A549 (cell line): ENCODE measurements around the gene SLC18A3. TPM values are rescaled to one million over a fixed set of nuclear protein-coding genes. Genes with fewer than 3 reads are reported as not detected.

Source experiments
- ATAC-seq, 2 experiments: fragments of 200-7000 bp in 1 of 2; fragments of >200 bp in 1 of 2; cut with Nextera tagmentation in 1 of 2; cut with Tn5 transposase in 1 of 2; 3 replicates each; pipeline versions ENCODE4 v1.8.0 to v1.9.1; 2018 to 2020; ENCODE audit warnings: mild to moderate bottlenecking in 1 of 2, moderate library complexity in 1 of 2
- CTCF ChIA-PET: fragments of 300-600 bp; sonication (Branson Sonifier 250); formaldehyde crosslinking; extraction: SDS; loops from one replicate; lab custom pipeline; 2021; ENCODE audit warnings: antibody characterized with exemption, inconsistent platforms; lab: Yijun Ruan, JAX
- POLR2A ChIA-PET: fragments of 350-600 bp; formaldehyde crosslinking; extraction: SDS; loops from one replicate; lab custom pipeline; 2021; ENCODE audit warnings: antibody characterized with exemption, inconsistent platforms; lab: Yijun Ruan, JAX
- DNase-seq, 2 experiments: peaks; one replicate each; pipeline versions ENCODE4 v3.0.0 to v3.0.0-alpha.2; 2011 to 2016; ENCODE audit warnings: low read depth in 1 of 2, low spot score in 1 of 2
- FAIRE-seq: peaks from 2 replicates; lab custom pipeline; 2011; peaks lifted over from hg19 to GRCh38; lab: Jason Lieb, UNC
- H3K27ac ChIP-seq, 2 experiments: fragments of >200 bp; sonication (Bioruptor Twin); formaldehyde crosslinking; 3 replicates each; pipeline ENCODE4 v1.5.1; 2016 to 2017
- H3K4me1 ChIP-seq: fragments of >200 bp; sonication (Bioruptor Twin); formaldehyde crosslinking; 3 replicates; pipeline ENCODE4 v1.6.1; 2016
- H3K4me2 ChIP-seq: fragments of >200 bp; sonication (Bioruptor Twin); formaldehyde crosslinking; 3 replicates; pipeline ENCODE4 v1.6.1; 2016
- H3K4me3 ChIP-seq: fragments of >200 bp; sonication (Bioruptor Twin); formaldehyde crosslinking; 3 replicates; pipeline ENCODE4 v1.5.1; 2016
- H3K9me3 ChIP-seq: fragments of >200 bp; sonication (Bioruptor Twin); formaldehyde crosslinking; 3 replicates; pipeline ENCODE4 v1.6.1; 2016
- BHLHE40 ChIP-seq: IDR thresholded peaks from 2 replicates; pipeline ENCODE4 v1.6.1; 2012; ENCODE audit warnings: low read depth, low read length, inconsistent platforms
- CBX2 ChIP-seq: fragments of 200-600 bp; sonication (generic); IDR thresholded peaks from 2 replicates; pipeline ENCODE4 v1.6.1; 2016; ENCODE audit warnings: low read depth, mild to moderate bottlenecking, borderline replicate concordance
- CBX8 ChIP-seq: fragments of 200-600 bp; sonication (generic); IDR thresholded peaks from 2 replicates; pipeline ENCODE4 v1.6.1; 2016
- EHF ChIP-seq: fragments of 250-450 bp; sonication (Bioruptor Pico); IDR thresholded peaks from 2 replicates; pipeline ENCODE4 v1.5.0; 2020; ENCODE audit warnings: mild to moderate bottlenecking
- EP300 ChIP-seq, 2 experiments: fragments of >200 bp; sonication (Bioruptor Twin); formaldehyde crosslinking; IDR thresholded peaks; 2 replicates in 1 of 2; 3 replicates in 1 of 2; pipeline ENCODE4 v1.6.1; 2016 to 2017
- ESRRA ChIP-seq: fragments of 150-350 bp; IDR thresholded peaks from 2 replicates; pipeline ENCODE4 v1.6.1; 2014; ENCODE audit warnings: mild to moderate bottlenecking, low read length, borderline replicate concordance
- FOSB ChIP-seq: fragments of 250-450 bp; sonication (Bioruptor Pico); IDR thresholded peaks from 2 replicates; pipeline ENCODE4 v1.5.0; 2020; ENCODE audit warnings: mild to moderate bottlenecking, moderate library complexity
- FOSL2 ChIP-seq, 2 experiments: fragments of 450-650 bp in 1 of 2; fragments of >200 bp in 1 of 2; sonication (Bioruptor Twin) in 1 of 2; formaldehyde crosslinking; IDR thresholded peaks; 2 replicates each; pipeline versions ENCODE4 v1.5.0 to v1.6.1; 2016 to 2020; ENCODE audit warnings: mild to moderate bottlenecking in 1 of 2, moderate library complexity in 1 of 2
- FOXS1 ChIP-seq: fragments of 250-450 bp; sonication (Bioruptor Pico); IDR thresholded peaks from 2 replicates; pipeline ENCODE4 v1.5.0; 2020; ENCODE audit warnings: mild to moderate bottlenecking, moderate library complexity
- GATA3 ChIP-seq: IDR thresholded peaks from 2 replicates; pipeline ENCODE4 v1.6.1; 2012; ENCODE audit warnings: borderline replicate concordance
- HEYL ChIP-seq: fragments of 250-450 bp; sonication (Bioruptor Pico); IDR thresholded peaks from 2 replicates; pipeline ENCODE4 v1.8.0; 2021; ENCODE audit warnings: mild to moderate bottlenecking, moderate library complexity
- HOXA7 ChIP-seq: fragments of 250-450 bp; sonication (Bioruptor Pico); IDR thresholded peaks from 2 replicates; pipeline ENCODE4 v1.5.0; 2020; ENCODE audit warnings: mild to moderate bottlenecking, moderate library complexity
- HOXB5 ChIP-seq: fragments of 250-450 bp; sonication (Bioruptor Pico); IDR thresholded peaks from 2 replicates; pipeline ENCODE4 v1.5.0; 2020; ENCODE audit warnings: mild to moderate bottlenecking, moderate library complexity
- JUNB ChIP-seq: fragments of >200 bp; sonication (Bioruptor Twin); formaldehyde crosslinking; IDR thresholded peaks from 2 replicates; pipeline ENCODE4 v1.6.1; 2016
- KDM1A ChIP-seq: fragments of 200-600 bp; sonication (generic); IDR thresholded peaks from 2 replicates; pipeline ENCODE4 v1.6.1; 2016; ENCODE audit warnings: low read depth, mild to moderate bottlenecking
- MAFK ChIP-seq: fragments of 450-650 bp; IDR thresholded peaks from 2 replicates; pipeline ENCODE4 v1.6.1; 2014; ENCODE audit not compliant: partially characterized antibody
- NPAS2 ChIP-seq: fragments of 250-450 bp; sonication (Bioruptor Pico); IDR thresholded peaks from 2 replicates; pipeline ENCODE4 v1.8.0; 2022; ENCODE audit warnings: mild to moderate bottlenecking, moderate library complexity, borderline replicate concordance
- NR3C1 ChIP-seq: fragments of >200 bp; sonication (Bioruptor Twin); formaldehyde crosslinking; IDR thresholded peaks from 3 replicates; pipeline ENCODE4 v1.6.1; 2017
- PHF8 ChIP-seq: fragments of 200-600 bp; sonication (generic); IDR thresholded peaks from 2 replicates; pipeline ENCODE4 v1.6.1; 2016; ENCODE audit warnings: low read depth, mild to moderate bottlenecking, antibody characterized with exemption, moderate library complexity, borderline replicate concordance
- POLR2AphosphoS2 ChIP-seq: conservative IDR thresholded peaks from 2 replicates; pipeline ENCODE4 v1.6.1; 2012; ENCODE audit warnings: low read length, improper control_type of control experiment, inconsistent platforms
- RARB ChIP-seq: fragments of 250-450 bp; sonication (Bioruptor Pico); IDR thresholded peaks from 2 replicates; pipeline ENCODE4 v1.8.0; 2021; ENCODE audit warnings: mild to moderate bottlenecking, moderate library complexity
- RCOR1 ChIP-seq: fragments of 150-350 bp; IDR thresholded peaks from 2 replicates; pipeline ENCODE4 v1.6.1; 2014; ENCODE audit warnings: antibody characterized with exemption, low read length, low read depth
- RFX5 ChIP-seq: fragments of 450-650 bp; IDR thresholded peaks from 2 replicates; pipeline ENCODE4 v1.7.1; 2014; ENCODE audit warnings: antibody characterized with exemption, mild to moderate bottlenecking, moderate library complexity
- RNF2 ChIP-seq: fragments of 200-600 bp; sonication (generic); IDR thresholded peaks from 2 replicates; pipeline ENCODE4 v1.6.1; 2016; ENCODE audit warnings: low read depth, mild to moderate bottlenecking, antibody characterized with exemption, moderate library complexity, borderline replicate concordance
- TFCP2L1 ChIP-seq: fragments of 250-450 bp; sonication (Bioruptor Pico); IDR thresholded peaks from 2 replicates; pipeline ENCODE4 v1.5.0; 2021; ENCODE audit warnings: mild to moderate bottlenecking
- ZFP36 ChIP-seq: fragments of 450-650 bp; IDR thresholded peaks from 2 replicates; pipeline ENCODE4 v1.6.1; 2014; ENCODE audit warnings: borderline replicate concordance; ENCODE audit not compliant: partially characterized antibody
- ZNF302 ChIP-seq: fragments of 250-450 bp; sonication (Bioruptor Pico); IDR thresholded peaks from 2 replicates; pipeline ENCODE4 v1.9.0; 2021; ENCODE audit warnings: inconsistent platforms, mild to moderate bottlenecking, moderate library complexity
- WGBS: methylation state at CpG from one replicate; pipeline ENCODE4 v1.1.6; 2017; ENCODE audit errors: missing lambda C conversion rate; 5-methylcytosine and 5-hydroxymethylcytosine counted together
- polyA plus RNA-seq, 4 experiments: library from polyadenylated mRNA; depleted of rRNA in 3 of 4; stranded (reverse); fragments of >200 nt; fragmentation: RNase III in 1 of 4; extraction: RNeasy Plus Mini Kit Qiagen cat#74134 plus additional on column Dnase treatment in 1 of 4; gene quantifications; 2 replicates in 3 of 4; 3 replicates in 1 of 4; pipeline ENCODE4 v1.2.3, GENCODE V29; 2011 to 2017
- TF ChIP-seq, protein P1 (sequence below): IDR thresholded peaks from 2 replicates; pipeline ENCODE4 v1.6.1; 2012
- TF ChIP-seq, protein P2 (sequence below): IDR thresholded peaks from 2 replicates; pipeline ENCODE4 v1.6.1; 2012; ENCODE audit warnings: low read depth, borderline replicate concordance
- TF ChIP-seq, protein P3 (sequence below): fragments of 250-450 bp; sonication (Bioruptor Pico); IDR thresholded peaks from 2 replicates; pipeline ENCODE4 v1.5.0; 2020; ENCODE audit warnings: low read depth, mild to moderate bottlenecking, moderate library complexity
- TF ChIP-seq, protein P4 (sequence below): fragments of 450-650 bp; IDR thresholded peaks from 2 replicates; pipeline ENCODE4 v1.6.1; 2014; ENCODE audit warnings: antibody characterized with exemption

The SLC18A3 gene
- polyA plus RNA-seq, 2 of the 4 experiments (the other 2 are of a cell fraction): not detected

DNA sequence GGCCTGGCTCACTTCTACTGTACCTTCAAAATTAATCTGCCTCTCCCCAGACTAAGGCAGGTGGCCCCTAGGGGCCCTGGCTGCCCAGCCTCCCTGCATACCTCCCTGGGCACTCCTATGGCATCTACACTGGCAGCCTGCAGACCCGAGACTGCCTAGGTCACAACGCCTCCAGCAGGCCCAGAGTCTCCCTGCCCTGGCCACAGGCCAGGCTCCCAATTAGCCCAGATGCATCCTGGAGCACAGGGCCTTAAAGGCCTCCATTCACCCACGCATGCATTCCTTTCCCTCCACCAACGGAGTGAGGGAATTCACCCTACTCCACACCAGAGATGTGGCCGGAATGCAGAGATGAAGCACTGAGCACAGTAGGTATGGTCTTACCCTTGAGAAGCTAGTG is 5.6 kb downstream of the SLC18A3 start (continued):
- TF ChIP-seq, protein P1, sequence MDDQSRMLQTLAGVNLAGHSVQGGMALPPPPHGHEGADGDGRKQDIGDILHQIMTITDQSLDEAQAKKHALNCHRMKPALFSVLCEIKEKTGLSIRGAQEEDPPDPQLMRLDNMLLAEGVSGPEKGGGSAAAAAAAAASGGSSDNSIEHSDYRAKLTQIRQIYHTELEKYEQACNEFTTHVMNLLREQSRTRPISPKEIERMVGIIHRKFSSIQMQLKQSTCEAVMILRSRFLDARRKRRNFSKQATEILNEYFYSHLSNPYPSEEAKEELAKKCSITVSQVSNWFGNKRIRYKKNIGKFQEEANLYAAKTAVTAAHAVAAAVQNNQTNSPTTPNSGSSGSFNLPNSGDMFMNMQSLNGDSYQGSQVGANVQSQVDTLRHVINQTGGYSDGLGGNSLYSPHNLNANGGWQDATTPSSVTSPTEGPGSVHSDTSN: no peak
- TF ChIP-seq ESRRA: no peak

DNA sequence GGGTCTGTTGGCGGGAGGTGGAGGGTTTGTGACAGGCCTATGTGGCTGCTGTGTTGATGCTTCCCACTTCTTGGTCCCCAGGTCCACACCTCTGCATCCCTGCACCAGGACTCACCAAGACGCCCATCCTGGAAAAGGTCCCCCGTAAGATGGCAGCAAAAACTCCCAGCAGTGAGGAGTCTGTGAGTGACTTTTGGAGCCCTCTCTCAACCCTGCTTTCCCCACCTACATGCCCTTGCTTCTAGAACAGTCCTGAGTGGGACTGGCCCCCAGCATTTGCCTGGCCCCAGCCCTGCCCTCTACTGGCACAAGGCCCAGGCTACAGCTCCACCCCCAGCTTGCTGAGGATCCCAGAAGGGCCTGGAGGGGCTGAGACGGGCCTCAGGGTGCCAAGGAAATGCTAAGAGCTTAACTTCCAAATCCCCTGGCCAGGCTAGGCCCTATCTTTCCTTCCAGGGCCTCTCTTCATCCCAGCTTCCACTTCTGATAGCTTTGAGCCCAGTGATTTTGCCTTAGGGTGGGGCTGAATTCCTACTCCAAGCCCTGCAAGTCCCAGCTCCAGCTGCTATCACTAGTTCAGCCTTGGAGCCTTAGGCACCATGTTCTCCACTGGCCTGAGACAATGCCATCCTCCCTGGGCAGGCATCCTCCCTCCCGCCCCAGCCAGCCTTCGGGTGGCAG is 6.5 kb downstream of the SLC18A3 start:
- Histone ChIP-seq H3K4me3 (no peak overlapping the region), H3K4me1 (no peaks in the 10 kb centered on the region), H3K4me2 (no peak overlapping the region), H3K27ac (no peak overlapping the region), H3K9me3 (no peaks in the 10 kb centered on the region)
- 53% methylated on average over 5 of the region's 6 CpGs for WGBS
- no peak for ATAC-seq
- FAIRE-seq: no peak
- CTCF ChIA-PET: interaction anchor here (1.3 to 2.0 kb wide), 2 partner anchors 21 to 23 kb away, joined by 4 to 6 read pairs; no protein-coding TSS in a partner anchor
- DNase-seq: no peak
- POLR2A ChIA-PET: no interaction called here
- TF ChIP-seq EHF (CRISPR knock-in tag) (no peak), ZNF302 (CRISPR knock-in tag) (no peak), RNF2 (no peak), GATA3 (no peak), TFCP2L1 (CRISPR knock-in tag) (no peak), RCOR1 (no peak), RFX5 (no peak), FOSL2 (IDR thresholded peaks at IDR 0.05) (no peak), FOSL2 (CRISPR knock-in tag; IDR thresholded peaks at IDR 0.05) (no peak), CBX8 (no peak), EP300 (IDR thresholded peaks at IDR 0.05) (no peak), HOXB5 (CRISPR knock-in tag) (no peak), FOSB (no peak), HOXA7 (CRISPR knock-in tag) (no peak), MAFK (no peak), NPAS2 (CRISPR knock-in tag) (no peak), RARB (no peak)
- TF ChIP-seq, protein P2, sequence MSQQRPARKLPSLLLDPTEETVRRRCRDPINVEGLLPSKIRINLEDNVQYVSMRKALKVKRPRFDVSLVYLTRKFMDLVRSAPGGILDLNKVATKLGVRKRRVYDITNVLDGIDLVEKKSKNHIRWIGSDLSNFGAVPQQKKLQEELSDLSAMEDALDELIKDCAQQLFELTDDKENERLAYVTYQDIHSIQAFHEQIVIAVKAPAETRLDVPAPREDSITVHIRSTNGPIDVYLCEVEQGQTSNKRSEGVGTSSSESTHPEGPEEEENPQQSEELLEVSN: no peak

DNA sequence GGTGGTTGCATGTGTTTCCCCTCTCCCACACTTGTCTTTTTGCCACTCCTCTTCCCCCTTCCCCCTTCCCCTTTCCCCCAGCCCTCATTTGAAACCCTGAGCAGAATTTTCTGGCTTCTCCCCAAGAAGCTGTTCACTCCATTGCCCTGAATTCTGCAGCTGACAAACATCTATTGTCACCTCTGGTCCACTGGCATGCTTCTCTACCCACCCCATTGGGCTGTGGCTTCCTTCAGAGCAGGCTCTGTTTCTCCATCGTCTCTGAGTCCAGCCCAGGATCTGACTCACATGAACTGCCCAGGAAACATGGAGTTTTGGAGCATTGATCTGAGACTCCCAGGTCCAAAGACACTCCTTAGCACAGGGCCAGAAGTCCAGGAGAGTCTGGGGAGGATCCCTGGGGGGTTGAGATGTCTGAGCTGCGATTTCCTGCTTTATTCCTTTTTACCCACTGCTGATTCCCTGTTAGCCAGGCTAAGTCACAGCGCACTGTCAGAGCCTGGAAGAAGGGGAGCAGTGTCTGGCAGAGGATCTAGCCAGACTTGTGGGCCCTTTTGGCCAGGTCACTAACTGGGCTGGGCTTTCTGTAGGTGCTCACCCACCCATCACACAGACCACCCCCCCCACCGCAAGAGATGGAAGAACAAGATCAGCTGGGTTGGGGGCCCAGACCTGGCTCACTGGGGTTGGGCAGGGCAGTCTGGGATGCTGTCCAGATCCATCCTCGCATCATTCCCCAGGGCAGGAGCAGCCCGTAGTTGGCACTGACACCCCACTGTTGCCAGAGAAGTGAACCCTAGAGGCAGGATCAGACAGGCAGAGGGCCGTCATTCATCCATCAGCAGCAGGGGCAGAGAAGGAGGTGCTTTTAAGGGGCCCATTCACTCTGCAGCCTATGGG is 7.3 kb downstream of the SLC18A3 start:
- no peak overlapping the region for H3K4me3 ChIP-seq
- 6% methylated on average over 6 of the region's 7 CpGs for WGBS
- no peak for TF ChIP-seq JUNB
- TF ChIP-seq TFCP2L1 (CRISPR knock-in tag): no peak
- TF ChIP-seq FOSB: no peak
- TF ChIP-seq, protein P3, sequence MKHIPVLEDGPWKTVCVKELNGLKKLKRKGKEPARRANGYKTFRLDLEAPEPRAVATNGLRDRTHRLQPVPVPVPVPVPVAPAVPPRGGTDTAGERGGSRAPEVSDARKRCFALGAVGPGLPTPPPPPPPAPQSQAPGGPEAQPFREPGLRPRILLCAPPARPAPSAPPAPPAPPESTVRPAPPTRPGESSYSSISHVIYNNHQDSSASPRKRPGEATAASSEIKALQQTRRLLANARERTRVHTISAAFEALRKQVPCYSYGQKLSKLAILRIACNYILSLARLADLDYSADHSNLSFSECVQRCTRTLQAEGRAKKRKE (CRISPR knock-in tag): no peak
- no peak for TF ChIP-seq HEYL (CRISPR knock-in tag)
- TF ChIP-seq NR3C1: no peak
- TF ChIP-seq ESRRA: no peak
- no peak for TF ChIP-seq CBX2
- TF ChIP-seq PHF8: no peak
- TF ChIP-seq ZFP36: no peak
- TF ChIP-seq RCOR1: no peak
- no peak for TF ChIP-seq CBX8
- no peak for TF ChIP-seq BHLHE40
- TF ChIP-seq FOXS1: no peak
- TF ChIP-seq RARB: no peak
- no peak for TF ChIP-seq POLR2AphosphoS2
- TF ChIP-seq, protein P4, sequence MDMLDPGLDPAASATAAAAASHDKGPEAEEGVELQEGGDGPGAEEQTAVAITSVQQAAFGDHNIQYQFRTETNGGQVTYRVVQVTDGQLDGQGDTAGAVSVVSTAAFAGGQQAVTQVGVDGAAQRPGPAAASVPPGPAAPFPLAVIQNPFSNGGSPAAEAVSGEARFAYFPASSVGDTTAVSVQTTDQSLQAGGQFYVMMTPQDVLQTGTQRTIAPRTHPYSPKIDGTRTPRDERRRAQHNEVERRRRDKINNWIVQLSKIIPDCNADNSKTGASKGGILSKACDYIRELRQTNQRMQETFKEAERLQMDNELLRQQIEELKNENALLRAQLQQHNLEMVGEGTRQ: no peak
- no peak for TF ChIP-seq KDM1A
- TF ChIP-seq, all 56 proteins: peak for 0
- H3K4me1 ChIP-seq: no peaks in the 10 kb centered on the region
- POLR2A ChIA-PET: no interaction called here
- no peak for FAIRE-seq
- no peaks in the 10 kb centered on the region for H3K9me3 ChIP-seq
- CTCF ChIA-PET: interaction anchor here (1.2 to 2.0 kb wide), 3 partner anchors 10 to 24 kb away, joined by 3 to 6 read pairs (median 4); no protein-coding TSS in a partner anchor
- no peak overlapping the region for H3K27ac ChIP-seq
- H3K4me2 ChIP-seq: no peak overlapping the region
- no peak for DNase-seq
- ATAC-seq: no peak
